K562 (cell line): ENCODE results near the gene PRRC2B. TPM values are rescaled to one million over a fixed set of nuclear protein-coding genes. Genes with fewer than 3 reads are reported as not detected.

ENCODE experiments used
- ATF6 ChIP-seq: sonication (generic); formaldehyde crosslinking; IDR thresholded peaks from 2 replicates; pipeline ENCODE4 v1.4.0; 2020; ENCODE audit warnings: mild to moderate bottlenecking, missing genetic modification reagents
- EZH2 ChIP-seq: IDR thresholded peaks from 2 replicates; pipeline ENCODE4 v1.6.1; 2012; ENCODE audit warnings: low read depth, mild to moderate bottlenecking, inconsistent platforms, low read length, borderline replicate concordance
- HMGN3 ChIP-seq: IDR thresholded peaks from 2 replicates; pipeline ENCODE4 v1.6.1; 2011; ENCODE audit warnings: borderline replicate concordance, low read depth, mild to moderate bottlenecking, mixed read lengths, low read length; ENCODE audit not compliant: insufficient read length; ENCODE audit errors: extremely low read depth
- NCOA1 ChIP-seq: fragments of 450-650 bp; IDR thresholded peaks from 2 replicates; pipeline ENCODE4 v1.6.1; 2016; ENCODE audit warnings: low read depth
- NCOA6 ChIP-seq: fragments of 450-650 bp; IDR thresholded peaks from 2 replicates; pipeline ENCODE4 v1.6.1; 2017; ENCODE audit warnings: mild to moderate bottlenecking
- SRSF9 ChIP-seq: fragments of 200-400 bp; formaldehyde crosslinking; IDR thresholded peaks from 2 replicates; pipeline ENCODE4 v1.6.1; 2017; ENCODE audit warnings: low read depth, low read length, borderline replicate concordance
- ZC3H4 ChIP-seq: sonication (generic); formaldehyde crosslinking; IDR thresholded peaks from 2 replicates; pipeline ENCODE4 v1.9.0; 2021; ENCODE audit warnings: missing genetic modification reagents, borderline replicate concordance
- ZMIZ1 ChIP-seq, 2 experiments: fragments of 150-350 bp in 1 of 2; IDR thresholded peaks; 2 replicates each; pipeline ENCODE4 v1.6.1; 2012 to 2016; ENCODE audit warnings: low read depth in 2 of 2, low read length in 2 of 2, mild to moderate bottlenecking in 1 of 2, moderate library complexity in 1 of 2
- polyA plus RNA-seq, 8 experiments: library from polyadenylated mRNA; depleted of rRNA in 4 of 8; stranded (reverse) in 5 of 8; unstranded in 3 of 8; fragments of >200 nt; fragmentation: Nextera tagmentation in 2 of 8; fragmentation: Illumina TruSeq in 1 of 8; extraction: Ambion mirVana in 2 of 8; extraction: Trizol in 1 of 8; gene quantifications; 2 replicates each; pipeline versions ENCODE4 v1.2.1 to v1.2.3, GENCODE V29; 2011 to 2014; ENCODE audit warnings: inconsistent platforms in 1 of 8, missing spikeins in 1 of 8
- total RNA-seq, 7 experiments: library from RNA; depleted of rRNA in 6 of 7; stranded (reverse); fragments of >200 nt in 6 of 7; fragmentation: Illumina TruSeq in 2 of 7; extraction: Trizol in 2 of 7; gene quantifications; 2 replicates each; pipeline versions ENCODE4 v1.2.1 to v1.2.3, GENCODE V29; 2011 to 2021; ENCODE audit warnings: low replicate concordance in 1 of 7

PRRC2B gene
- total and polyA plus RNA-seq, 9 of the 15 experiments (the other 6 are each of a cell fraction or from before 2014, with no cell fraction given), result 0.34 to 125 (median 30.9) TPM

DNA sequence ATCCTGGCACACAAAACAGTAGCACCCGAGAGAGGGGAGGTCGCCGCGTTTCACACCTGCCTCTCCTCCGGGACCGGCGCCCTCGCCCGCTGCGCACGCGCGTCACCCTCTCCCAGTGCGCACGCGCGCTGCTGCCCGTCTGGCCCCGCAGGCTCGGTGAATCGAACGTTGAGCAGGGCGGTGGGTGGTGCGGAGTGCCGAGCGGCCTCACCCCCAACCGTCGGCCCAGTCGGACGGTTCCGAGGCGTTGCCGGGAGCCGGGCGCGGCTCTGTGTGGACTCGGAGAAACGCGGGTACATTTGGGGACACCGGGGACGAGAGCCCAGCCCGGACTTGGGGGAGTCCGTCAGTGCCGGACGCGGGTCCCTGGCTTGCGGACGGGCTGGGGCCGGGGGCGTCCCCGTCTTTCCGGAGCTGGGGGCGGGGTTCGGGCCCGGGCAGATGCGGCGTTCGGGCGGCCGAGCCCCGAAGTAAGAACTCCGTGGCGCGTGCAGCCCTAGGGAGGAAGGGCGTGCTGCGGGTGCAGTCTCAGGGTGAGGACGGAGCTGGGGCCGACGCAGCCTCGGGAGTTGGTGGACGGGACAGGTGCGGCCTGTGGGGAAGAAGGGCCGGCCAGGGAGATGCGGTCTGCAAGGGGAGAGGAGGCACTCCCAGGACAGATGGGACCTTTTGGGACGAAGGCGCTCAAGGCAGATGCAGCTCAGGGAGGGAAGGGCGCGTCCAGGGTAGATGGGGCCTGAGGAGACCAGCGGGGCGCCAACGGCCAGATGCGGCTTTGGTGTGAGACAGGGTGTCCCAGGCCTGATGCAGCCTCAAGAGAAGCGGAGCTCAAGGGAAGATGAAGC lies 109.1 kb downstream of the PRRC2B start, which contains the start of gene POMT1 (continued):
- TF ChIP-seq ZMIZ1 (IDR thresholded peaks at IDR 0.05; ENCODE audit: low read depth in 2 of 2, low read length in 2 of 2) (peak in 1 of 2 experiments; percentile 97; a peak in 2 of 4 replicates), NCOA6 (peak; percentile 88), EZH2 (no peak), SRSF9 (no peak), ZC3H4 (no peak), ATF6 (CRISPR knock-in tag) (no peak), NCOA1 (no peak), HMGN3 (peak; percentile 28)
